Thyroid gland (tissue), 4 donors: ENCODE results near the gene GREB1.

Experiments
- CTCF ChIP-seq, 6 experiments: fragments of 200-600 bp in 3 of 6; fragments of 450-650 bp in 3 of 6; sonication (generic) in 3 of 6; IDR thresholded peaks; one replicate each; pipeline ENCODE4 v1.5.1; 2016 to 2019; ENCODE audit warnings: antibody characterized with exemption in 6 of 6, mild to moderate bottlenecking in 2 of 6, inconsistent platforms in 1 of 6, moderate library complexity in 1 of 6
- POLR2A ChIP-seq, 2 donors: fragments of 450-650 bp; IDR thresholded peaks; one replicate each; pipeline ENCODE4 v1.6.1; 2017; ENCODE audit warnings: antibody characterized with exemption in 2 of 2, mild to moderate bottlenecking in 2 of 2, moderate library complexity in 1 of 2

- TF ChIP-seq CTCF (IDR thresholded peaks at IDR 0.05) (no peak), POLR2A (IDR thresholded peaks at IDR 0.05) (no peak)
These were observed 101.3 kb downstream of the GREB1 start for GRCh38 chr2:11635141-11635540.
